ENCODE measurements around the gene MCM3AP.

MCM3AP gene

DNA sequence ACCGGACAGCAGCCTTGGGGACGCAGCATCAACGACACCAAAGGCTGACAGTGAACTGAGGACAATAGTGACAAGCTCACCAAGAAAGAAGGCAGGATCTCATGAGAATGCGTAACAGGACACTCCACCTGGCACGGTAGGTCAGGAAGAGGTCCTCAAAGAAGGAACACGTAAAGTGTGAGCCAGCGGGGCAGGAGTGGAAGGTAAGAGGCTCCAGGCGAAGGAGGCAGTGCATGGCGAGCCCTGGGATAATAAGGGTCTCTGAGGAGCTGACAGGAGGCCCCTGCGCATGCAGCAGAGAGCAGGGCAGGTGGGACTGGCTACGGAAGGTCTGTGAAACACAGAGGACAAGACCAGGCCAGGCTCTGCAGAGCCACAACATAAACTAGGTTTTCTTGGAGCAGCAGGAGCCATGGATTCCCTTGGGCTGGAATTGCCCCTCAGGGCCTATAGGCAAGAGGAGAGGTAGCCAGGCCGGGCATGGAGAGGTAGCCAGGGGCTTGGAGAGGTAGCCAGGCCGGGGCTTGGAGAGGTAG is 65.1 kb downstream of the MCM3AP start:
- no peak for TF ChIP-seq CTCF (IDR thresholded peaks at IDR 0.05)
- Mint-ChIP-seq H3K4me3 (no peak overlapping the region), H3K36me3 (ENCODE audit: low read depth) (peaks cover 39% of the 10 kb centered on the region), H3K27ac (peak overlapping the region; percentile 93), H3K27me3 (ENCODE audit: low read depth, poor library complexity) (peaks cover 5% of the 10 kb centered on the region), H3K9me3 (peaks cover 1% of the 10 kb centered on the region), H3K4me1 (peaks cover 36% of the 10 kb centered on the region)
- DNase-seq = no peak

DNA sequence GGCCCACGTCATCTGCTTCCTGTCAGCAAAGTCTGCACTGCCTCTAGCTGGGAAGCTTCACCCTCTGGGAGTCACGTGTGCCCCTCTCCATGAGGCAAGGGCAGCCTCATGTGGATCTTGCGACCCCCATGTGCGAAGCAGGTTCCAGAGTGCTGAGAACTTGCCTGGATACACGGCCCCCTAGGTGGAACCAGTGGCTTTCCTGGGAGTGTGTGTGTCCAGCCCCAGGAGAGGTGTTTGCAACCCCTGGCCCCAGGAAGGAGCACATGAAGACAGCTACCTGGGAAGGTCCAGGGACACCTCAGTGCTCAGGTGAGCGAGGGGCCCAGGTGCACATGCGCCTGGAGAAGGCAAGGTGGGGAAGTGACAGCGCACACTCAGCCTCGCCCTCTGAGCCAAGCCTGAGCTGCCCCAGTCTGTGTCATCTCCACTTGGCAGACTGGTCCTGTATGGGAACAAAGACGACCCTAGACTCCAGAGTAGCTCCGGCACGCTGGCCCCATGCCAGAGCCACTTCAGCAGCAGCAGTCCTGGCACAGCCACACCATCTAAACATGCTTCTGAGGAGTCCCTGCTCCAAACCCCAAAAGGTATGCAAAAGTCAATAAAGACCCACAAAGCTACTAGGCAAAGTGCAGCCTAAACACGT is 65.7 kb downstream of the MCM3AP start:
- Mint-ChIP-seq H3K27me3 (ENCODE audit: low read depth, poor library complexity) (peaks cover 5% of the 10 kb centered on the region), H3K4me3 (no peak overlapping the region), H3K4me1 (peaks cover 31% of the 10 kb centered on the region), H3K36me3 (ENCODE audit: low read depth) (peaks cover 33% of the 10 kb centered on the region), H3K27ac (peak overlapping the region; percentile 93), H3K9me3 (no peaks in the 10 kb centered on the region)
- TF ChIP-seq CTCF (IDR thresholded peaks at IDR 0.05) = no peak
- DNase-seq = no peak

DNA sequence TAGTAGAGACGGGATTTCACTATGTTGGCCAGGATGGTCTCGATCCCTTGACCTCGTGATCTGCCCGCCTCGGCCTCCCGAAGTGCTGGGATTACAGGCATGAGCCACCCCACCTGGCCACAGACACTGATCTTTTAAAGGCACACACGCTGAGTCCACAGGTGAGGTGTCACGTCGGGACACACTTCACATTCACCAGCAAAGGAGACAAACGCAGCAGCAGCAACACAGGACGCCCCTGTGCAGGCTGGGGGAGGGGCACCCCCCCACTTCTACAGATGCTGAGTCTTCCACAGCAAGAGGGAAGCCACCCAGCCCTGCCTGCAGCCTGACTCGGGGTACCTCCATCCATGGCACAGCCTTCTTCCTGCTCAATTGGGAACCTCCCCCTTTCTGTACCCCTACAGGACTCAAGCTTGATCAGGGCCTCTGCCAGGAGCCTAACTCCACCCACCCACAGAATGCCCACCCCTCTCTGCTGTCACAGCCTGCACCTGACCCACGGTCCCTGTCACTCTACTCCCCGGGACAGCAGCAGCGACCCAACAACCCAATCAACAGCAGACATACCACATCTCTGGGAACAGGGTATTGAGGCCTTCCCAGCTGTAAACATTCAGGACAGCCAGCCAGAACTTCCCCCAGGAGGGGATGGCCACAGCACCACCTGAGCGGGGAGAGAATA is 66.4 kb downstream of the MCM3AP start:
- H3K4me3 Mint-ChIP-seq = no peak overlapping the region
- TF ChIP-seq CTCF (IDR thresholded peaks at IDR 0.05) = no peak
- peaks cover 33% of the 10 kb centered on the region for H3K36me3 Mint-ChIP-seq (ENCODE audit: low read depth)
- DNase-seq = no peak
- no peaks in the 10 kb centered on the region for H3K9me3 Mint-ChIP-seq
- peaks cover 5% of the 10 kb centered on the region for H3K27me3 Mint-ChIP-seq (ENCODE audit: low read depth, poor library complexity)
- peak overlapping the region; percentile 90 for H3K27ac Mint-ChIP-seq
- H3K4me1 Mint-ChIP-seq = peaks cover 25% of the 10 kb centered on the region

DNA sequence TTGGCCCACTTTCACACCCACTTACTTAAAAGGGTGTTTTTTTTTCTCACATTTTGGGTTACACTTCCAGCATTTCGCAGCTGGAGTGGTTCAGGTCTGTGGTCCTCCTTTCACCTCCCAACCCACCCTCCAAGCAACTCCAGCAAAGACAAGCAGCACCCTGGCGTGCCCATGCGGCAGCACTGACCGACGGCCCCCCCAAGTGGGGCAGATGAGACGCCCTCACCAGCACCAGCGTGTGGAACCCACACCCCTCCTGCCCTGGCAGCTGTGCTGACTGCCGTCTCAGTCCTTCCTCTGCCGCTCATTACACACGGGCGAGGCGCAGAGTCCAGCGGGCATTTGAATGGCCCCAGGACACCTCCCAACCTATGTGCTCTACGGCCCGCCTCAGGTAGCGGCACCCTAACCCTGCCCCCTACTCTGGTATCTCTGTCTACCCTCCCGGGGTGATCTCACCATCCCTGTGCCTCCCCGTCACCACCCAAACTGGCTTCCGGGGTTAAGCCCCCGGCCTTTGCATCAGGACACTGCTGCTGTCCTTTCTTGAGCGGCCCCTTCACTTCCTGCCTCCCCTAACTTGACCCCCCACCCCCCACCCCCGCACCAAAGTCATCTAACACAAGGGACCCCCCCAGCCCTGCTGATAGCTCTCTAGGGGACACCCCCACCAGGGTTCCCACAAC is 67.8 kb downstream of the MCM3AP start:
- Mint-ChIP-seq H3K27me3 (ENCODE audit: low read depth, poor library complexity) (peaks cover 5% of the 10 kb centered on the region), H3K9me3 (no peaks in the 10 kb centered on the region), H3K4me3 (no peak overlapping the region), H3K4me1 (peaks cover 21% of the 10 kb centered on the region), H3K36me3 (ENCODE audit: low read depth) (peaks cover 32% of the 10 kb centered on the region), H3K27ac (no peak overlapping the region)
- TF ChIP-seq CTCF (IDR thresholded peaks at IDR 0.05) = no peak
- DNase-seq = no peak

DNA sequence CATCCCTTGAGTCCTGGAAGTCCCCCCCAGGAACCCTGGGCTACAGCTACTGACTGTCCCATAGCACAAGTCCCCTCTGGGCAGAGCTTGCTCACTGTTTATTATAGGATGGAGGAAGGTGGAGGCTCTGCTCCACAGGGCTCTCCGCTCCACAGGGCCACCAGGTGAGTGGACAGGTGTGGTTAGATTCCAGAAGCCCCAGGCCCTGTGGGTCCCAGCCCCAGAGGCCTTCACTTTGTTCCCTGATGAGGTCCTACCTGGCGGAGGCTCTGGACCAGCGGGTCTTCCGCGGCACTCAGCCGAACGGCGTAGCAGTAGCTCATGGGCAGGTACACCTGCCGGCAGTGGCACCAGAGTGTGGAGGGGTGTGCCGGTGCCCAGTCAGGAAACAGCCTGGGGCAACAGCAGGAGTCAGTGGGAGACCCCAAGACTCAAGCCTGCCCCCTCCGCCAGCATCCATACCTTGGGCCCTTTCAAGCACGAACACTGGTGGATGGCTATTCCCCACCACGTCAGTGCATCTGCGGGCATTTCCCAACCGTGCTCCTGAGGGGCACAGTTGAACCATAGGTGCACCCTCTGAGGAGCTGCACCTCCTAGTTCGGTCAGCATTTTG is 69.2 kb downstream of the MCM3AP start:
- Mint-ChIP-seq H3K4me3 (no peak overlapping the region), H3K27me3 (ENCODE audit: low read depth, poor library complexity) (peaks cover 2% of the 10 kb centered on the region), H3K27ac (no peak overlapping the region), H3K36me3 (ENCODE audit: low read depth) (peaks cover 23% of the 10 kb centered on the region), H3K4me1 (peaks cover 21% of the 10 kb centered on the region), H3K9me3 (no peaks in the 10 kb centered on the region)
- TF ChIP-seq CTCF (IDR thresholded peaks at IDR 0.05) = no peak
- DNase-seq = no peak

Data from nephron progenitor cell (in vitro differentiated cells).